ENCODE results near the gene CCNC.

CCNC gene

DNA sequence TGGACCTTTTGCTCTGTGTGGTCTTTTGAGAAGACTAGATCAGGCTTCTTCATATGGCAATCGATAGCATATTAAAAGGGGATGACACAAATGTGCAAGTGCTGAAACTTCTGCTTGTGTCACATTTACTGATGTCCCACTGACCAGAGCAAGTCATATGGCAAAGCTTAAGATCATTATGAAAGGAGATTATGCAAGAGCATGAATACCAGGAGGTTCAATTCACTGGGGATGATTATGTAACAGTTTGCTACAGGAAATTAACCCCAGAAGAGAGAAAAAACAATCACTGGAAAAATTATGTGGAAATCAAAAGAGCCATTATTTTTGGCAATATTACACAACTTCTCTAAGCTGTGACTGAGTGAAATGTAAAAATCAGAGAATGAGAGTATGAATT, 24.4 kb upstream of the CCNC start:
- no peak for TF ChIP-seq CTCF (IDR thresholded peaks at IDR 0.05; ENCODE audit: low read depth, low read length)
- peak; percentile 15 for DNase-seq (ENCODE audit: extremely low read depth, low read depth)

DNA sequence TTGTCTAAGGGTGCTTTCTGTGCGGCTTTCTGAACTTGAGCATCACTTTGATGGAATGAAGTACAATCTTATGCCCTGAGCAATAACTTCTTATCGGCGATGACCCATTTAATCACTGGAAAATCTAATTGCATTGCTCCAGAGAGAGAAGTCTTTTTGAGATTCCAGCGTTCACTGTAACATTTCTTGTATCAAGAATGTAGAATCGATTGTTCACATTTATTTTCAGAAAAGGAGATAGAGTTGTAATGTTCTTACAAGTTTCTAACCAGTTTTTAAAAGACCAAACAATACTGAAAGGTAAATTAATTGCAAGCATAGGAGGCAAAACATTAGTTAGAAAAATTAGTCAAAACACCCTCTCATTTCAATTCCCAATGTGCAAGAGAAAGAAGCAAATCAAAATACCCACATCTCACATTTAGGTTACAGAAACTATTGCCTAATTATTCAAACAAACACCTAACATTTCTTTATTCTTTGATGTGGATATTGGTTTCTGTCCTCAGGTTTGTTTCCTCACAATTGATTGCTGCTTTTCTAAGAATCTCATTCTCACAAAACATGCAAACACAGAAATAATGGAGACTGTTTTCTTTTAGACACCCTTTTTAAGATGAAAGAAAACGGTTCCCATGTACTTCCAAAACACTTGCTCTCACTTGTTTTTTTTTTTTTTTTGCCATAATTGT, 23.4 kb upstream of the CCNC start:
- DNase-seq (ENCODE audit: extremely low read depth, low read depth) = no peak
- no peak for TF ChIP-seq CTCF (IDR thresholded peaks at IDR 0.05; ENCODE audit: low read depth, low read length)

- DNase-seq (ENCODE audit: extremely low read depth, low read depth) = no peak
- no peak for TF ChIP-seq CTCF (IDR thresholded peaks at IDR 0.05; ENCODE audit: low read depth, low read length)
Measured at GRCh38 chr6:99590728-99591672, 22.5 kb upstream of the CCNC start.

- no peak for DNase-seq (ENCODE audit: extremely low read depth, low read depth)
- TF ChIP-seq CTCF (IDR thresholded peaks at IDR 0.05; ENCODE audit: low read depth, low read length) = no peak
Measured at GRCh38 chr6:99589907-99590493, 21.5 kb upstream of the CCNC start.

- no peak for DNase-seq (ENCODE audit: extremely low read depth, low read depth)
- TF ChIP-seq CTCF (IDR thresholded peaks at IDR 0.05; ENCODE audit: low read depth, low read length) = no peak
Measured at GRCh38 chr6:99589290-99589672, 20.8 kb upstream of the CCNC start.

DNA sequence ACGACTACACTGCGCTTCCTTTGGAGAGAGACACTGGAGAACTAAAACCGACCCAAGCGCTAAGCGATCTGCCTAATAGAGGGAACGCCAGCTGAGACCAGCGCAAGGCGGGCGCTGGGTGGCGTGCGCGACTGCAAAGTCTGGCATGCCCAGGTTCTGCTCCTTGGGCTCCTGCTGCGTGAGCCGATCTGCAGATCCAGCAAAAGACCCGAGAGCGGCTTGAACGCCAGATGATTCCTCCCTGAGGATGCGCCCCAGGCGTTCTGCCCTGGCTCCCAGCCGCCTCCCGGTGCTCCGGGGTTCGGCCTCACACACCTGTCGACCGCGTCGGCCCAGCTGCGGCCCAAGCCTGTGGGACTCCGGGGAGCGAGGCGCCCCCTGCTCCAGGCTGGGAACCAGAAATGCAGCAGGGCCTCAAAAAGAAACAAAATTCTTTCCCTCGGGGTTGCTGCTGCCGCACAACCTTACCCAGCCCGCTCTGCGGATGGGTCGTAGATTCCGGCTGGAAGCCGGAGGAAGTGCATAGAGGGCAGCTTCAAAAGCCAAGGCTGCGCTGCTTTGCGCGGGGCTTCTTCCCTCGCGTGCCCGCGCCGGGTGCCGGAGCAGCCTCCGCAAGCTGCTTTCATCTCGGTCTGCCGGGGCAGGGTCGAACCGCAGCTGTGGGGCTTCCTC, 20.3 kb upstream of the CCNC start:
- TF ChIP-seq CTCF (IDR thresholded peaks at IDR 0.05; ENCODE audit: low read depth, low read length) = peak; percentile 53
- DNase-seq (ENCODE audit: extremely low read depth, low read depth) = peak; percentile 24
